Measurements from ENCODE around the gene SLC26A11.
"Not testable (repeated sequence)": the region's sequence is repeated elsewhere in the genome, so short reads cannot be mapped to it uniquely, and the experiment has no call there.

The SLC26A11 gene

GRCh38 chr17:80283116-80283852 is 63.1 kb downstream of the SLC26A11 start:
- DNase-seq (ENCODE audit: low read depth), result no peak

DNA sequence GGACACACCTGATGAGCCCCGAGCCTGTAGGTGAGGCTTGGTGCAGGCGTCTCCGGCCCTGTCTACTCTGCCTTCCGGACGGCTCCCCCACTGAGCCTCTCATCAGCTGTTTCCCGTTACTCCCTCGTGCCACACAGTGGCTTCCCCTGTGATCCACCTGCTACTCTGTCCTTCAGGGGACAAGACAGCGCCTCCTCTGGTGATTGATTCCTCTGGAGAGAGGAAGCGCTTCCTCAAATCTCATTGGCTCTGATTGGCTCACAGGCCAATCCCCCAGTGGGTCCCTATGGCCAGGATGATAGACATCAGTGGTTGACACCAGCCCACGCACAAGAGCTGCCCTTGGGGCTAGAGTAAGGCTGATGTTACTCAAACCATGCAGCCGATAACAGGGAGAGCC is 64.4 kb downstream of the SLC26A11 start:
- DNase-seq (ENCODE audit: low read depth), result no peak

GRCh38 chr17:80285237-80285920 is 65.2 kb downstream of the SLC26A11 start:
- DNase-seq (ENCODE audit: low read depth), result no peak

GRCh38 chr17:80286638-80286960 is 66.4 kb downstream of the SLC26A11 start:
- no peak for DNase-seq (ENCODE audit: low read depth)

- peak; percentile 31 for DNase-seq (ENCODE audit: low read depth)
Observed at GRCh38 chr17:80287038-80287437, 66.8 kb downstream of the SLC26A11 start.

- DNase-seq (ENCODE audit: low read depth), result no peak
Observed at GRCh38 chr17:80287806-80288567, 67.8 kb downstream of the SLC26A11 start.

DNA sequence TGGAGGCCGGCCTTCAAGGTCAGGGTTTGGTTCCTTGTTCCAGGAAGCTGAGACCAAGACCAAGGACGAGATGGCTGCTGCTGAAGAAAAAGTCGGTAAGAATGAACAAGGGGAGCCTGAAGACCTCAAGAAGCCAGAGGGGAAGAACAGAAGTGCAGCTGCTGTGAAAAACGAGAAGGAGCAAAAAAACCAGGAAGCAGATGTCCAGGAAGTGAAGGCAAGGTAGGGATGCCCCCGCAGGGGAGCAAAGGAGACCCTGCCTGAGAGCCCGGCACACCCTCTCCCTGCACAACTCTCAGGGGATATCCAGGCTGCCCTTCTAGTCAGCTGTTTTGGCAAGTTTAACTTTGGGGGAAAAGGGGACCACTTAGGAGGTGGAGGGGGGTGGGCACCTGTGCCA is 69.4 kb downstream of the SLC26A11 start:
- no peak for DNase-seq (ENCODE audit: low read depth)

DNA sequence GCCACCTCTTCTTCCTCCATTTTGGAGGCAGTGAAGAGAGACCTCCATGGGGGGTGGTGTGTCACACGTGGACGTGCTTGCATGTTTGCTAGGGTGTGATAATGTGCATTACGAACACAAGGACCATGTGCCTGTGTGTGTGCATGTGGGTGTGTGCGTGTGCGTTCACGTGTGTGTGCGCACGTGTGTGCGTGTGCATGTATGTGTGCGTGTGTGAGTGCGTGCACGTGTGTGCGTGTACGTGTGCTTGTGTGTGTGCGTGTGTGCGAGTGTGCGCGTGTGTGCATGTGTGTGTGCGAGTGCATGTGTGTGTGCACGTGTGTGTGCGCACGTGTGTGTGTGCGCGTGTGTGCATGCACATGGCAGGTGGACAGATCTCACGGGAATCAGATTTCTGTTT is 69.9 kb downstream of the SLC26A11 start:
- no peak for DNase-seq (ENCODE audit: low read depth)

- DNase-seq (ENCODE audit: low read depth), result no peak
Observed at GRCh38 chr17:80291260-80291659, 71.0 kb downstream of the SLC26A11 start.

DNA sequence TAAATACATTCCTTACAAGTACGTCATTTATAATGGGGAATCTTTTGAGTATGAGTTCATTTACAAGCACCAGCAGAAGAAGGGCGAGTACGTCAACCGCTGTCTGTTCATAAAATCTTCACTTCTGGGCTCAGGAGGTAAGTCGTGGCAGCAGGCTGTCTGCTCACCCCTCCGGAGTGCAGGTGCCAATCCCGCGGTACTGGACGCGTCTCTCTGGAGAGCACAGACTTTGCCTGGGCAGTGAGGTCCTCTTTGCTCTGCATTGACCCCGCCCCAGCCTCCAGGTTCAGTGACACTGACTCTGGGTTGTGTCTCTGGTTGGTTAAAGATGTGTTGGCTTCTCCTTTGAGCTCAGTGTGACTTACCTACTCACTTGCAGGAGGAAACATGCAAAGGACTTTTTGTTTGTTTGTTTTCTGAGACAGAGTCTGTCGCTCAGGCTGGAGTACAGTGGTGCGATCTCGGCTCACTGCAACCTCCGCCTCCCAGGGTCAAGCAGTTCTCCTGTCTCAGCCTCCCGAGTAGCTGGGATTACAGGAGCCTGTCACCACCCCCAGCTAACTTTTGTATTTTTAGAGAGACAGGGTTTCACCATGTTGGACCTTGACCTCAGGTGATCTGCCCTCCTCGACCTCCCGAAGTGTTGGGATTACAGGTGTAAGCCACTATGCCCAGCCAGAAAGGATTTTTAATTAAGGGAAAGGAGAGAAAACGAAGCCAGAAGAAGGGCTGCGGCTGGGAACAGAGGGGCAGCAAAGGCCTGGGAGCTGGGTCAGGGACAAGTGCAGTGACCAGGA is 71.7 kb downstream of the SLC26A11 start:
- no peak for DNase-seq (ENCODE audit: low read depth)

- DNase-seq (ENCODE audit: low read depth), result no peak
Observed at GRCh38 chr17:80292521-80292971, 72.3 kb downstream of the SLC26A11 start.

DNA sequence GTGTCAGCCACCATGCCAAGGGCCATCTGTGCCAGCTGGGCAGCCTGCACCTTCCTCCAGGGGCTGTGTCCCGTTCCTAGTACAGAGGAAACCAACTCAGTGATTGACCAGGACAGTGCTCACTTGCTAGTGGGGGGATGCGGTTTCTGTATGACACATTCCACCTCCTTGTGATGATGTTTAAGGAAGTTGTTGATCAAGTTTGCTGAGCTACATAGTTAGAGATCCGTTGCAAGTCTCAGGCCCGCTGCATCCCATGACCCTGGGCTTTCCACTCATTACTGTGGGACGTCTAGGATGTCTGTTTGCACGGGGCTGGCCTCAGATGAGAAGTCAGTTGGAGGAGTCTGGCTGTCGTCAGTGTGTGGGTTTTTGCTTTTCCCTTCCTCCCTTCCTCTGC is 74.0 kb downstream of the SLC26A11 start:
- no peak for DNase-seq (ENCODE audit: low read depth)

DNA sequence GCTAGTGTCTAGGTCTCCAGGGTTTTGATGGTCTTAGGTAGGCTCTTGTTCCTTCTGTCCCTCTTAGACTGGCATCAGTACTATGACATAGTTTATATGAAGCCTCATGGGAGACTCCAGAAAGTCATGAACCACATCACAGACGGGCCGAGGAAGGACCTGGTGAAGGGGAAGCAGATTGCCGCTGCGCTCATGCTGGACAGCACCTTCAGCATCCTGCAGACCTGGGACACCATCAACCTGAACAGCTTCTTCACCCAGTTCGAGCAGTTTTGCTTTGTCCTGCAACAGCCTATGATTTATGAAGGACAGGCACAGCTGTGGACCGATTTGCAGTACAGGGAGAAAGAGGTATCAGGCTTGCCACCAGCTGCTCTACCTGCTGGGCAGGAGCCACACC is 74.4 kb downstream of the SLC26A11 start:
- no peak for DNase-seq (ENCODE audit: low read depth)

- DNase-seq (ENCODE audit: low read depth), result no peak
Observed at GRCh38 chr17:80295146-80295545, 74.9 kb downstream of the SLC26A11 start.

- DNase-seq (ENCODE audit: low read depth), result no peak
Observed at GRCh38 chr17:80295559-80295958, 75.3 kb downstream of the SLC26A11 start.

- no peak for DNase-seq (ENCODE audit: low read depth)
Observed at GRCh38 chr17:80296221-80296620, 76.0 kb downstream of the SLC26A11 start.

DNA sequence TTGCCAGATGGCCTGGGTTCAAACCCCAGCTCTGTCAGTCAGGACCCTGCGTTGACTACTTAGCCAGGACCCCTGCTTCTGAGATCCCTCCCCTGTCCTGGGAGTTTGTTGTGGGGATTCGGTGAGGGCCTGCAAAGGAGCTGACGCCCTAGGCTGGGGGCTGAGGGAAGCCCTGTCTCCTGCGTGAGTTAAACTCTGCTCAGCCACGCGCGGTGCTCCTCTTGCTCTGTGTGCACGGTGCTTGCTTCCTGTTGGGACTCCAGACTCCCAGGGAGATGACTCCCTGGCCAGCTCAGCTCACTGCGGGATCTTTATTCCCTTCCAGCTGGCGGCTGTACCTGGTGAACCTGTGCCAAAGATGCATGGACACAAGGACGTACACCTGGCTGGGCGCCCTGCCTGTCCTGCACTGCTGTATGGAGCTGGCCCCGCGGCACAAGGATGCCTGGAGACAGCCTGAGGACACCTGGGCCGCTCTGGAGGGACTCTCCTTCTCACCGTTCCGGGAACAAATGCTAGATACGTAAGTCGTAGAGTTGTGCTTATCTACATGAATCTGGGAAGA is 77.9 kb downstream of the SLC26A11 start:
- no peak for DNase-seq (ENCODE audit: low read depth)

DNA sequence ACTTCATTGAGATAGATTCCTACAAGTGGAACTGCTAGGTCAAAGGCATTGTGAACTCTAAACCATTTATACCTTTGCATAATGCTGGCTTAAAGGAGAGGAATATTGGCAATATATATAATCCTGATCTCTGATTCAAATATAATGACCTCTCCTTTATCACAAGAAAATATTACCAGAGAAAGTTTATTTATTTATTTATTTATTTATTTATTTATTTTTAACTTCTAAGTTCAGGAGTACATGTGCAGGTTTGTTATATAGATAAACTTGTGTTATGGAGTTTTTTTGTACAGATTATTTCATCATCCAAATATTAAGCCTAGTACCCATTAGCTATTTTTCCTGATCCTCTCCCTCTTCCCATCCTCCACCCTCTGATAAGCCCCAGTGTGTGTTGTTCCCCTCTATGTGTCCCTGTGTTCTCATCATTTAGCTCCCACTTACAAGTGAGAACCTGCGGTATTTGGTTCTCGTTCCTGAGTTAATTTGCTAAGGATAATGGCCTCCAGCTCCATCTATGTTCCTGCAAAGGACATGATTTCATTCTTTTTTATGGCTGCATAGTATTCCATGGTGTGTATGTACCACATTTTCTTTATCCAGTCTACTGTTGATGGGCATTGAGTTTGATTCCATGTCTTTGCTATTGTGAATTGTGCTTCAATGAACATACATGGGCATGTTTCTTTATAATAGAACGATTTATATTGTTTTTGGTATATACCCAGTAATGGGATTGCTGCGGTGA is 79.3 kb downstream of the SLC26A11 start:
- not testable (repeated sequence) for DNase-seq (ENCODE audit: low read depth)

- not testable (repeated sequence) for DNase-seq (ENCODE audit: low read depth)
Observed at GRCh38 chr17:80300756-80301155, 80.5 kb downstream of the SLC26A11 start.
